H7 (cell line): ENCODE results near the gene POLR2J2. TPM values are rescaled to one million over a fixed set of nuclear protein-coding genes. Genes with fewer than 3 reads are reported as not detected.
"Not testable (repeated sequence)": the region's sequence is repeated elsewhere in the genome, so short reads cannot be mapped to it uniquely, and the experiment has no call there.

ENCODE experiments used
- DNase-seq: peaks from one replicate; pipeline ENCODE4 v3.0.0; 2012
- H3K27me3 ChIP-seq: 2 replicates; pipeline ENCODE4 v1.6.0; 2011; ENCODE audit warnings: mild to moderate bottlenecking, low read length; ENCODE audit not compliant: control insufficient read depth, insufficient read depth
- H3K36me3 ChIP-seq: replicated peaks from 2 replicates; pipeline ENCODE4 v1.5.1; 2011; ENCODE audit warnings: low read length; ENCODE audit not compliant: control insufficient read depth, insufficient read depth
- H3K4me3 ChIP-seq: 2 replicates; pipeline ENCODE4 v1.5.1; 2011; ENCODE audit warnings: low read depth, mild to moderate bottlenecking, control low read depth, low read length, moderate library complexity; ENCODE audit not compliant: insufficient read depth
- total RNA-seq: library from RNA; depleted of rRNA; stranded (reverse); fragments of >200 nt; shearing (Covaris generic); gene quantifications from 2 replicates; pipeline ENCODE4 v1.2.3, GENCODE V29; 2014; rRNA removed

The POLR2J2 gene
- 0.83 and 1.7 TPM in 2 replicates for total RNA-seq

DNA sequence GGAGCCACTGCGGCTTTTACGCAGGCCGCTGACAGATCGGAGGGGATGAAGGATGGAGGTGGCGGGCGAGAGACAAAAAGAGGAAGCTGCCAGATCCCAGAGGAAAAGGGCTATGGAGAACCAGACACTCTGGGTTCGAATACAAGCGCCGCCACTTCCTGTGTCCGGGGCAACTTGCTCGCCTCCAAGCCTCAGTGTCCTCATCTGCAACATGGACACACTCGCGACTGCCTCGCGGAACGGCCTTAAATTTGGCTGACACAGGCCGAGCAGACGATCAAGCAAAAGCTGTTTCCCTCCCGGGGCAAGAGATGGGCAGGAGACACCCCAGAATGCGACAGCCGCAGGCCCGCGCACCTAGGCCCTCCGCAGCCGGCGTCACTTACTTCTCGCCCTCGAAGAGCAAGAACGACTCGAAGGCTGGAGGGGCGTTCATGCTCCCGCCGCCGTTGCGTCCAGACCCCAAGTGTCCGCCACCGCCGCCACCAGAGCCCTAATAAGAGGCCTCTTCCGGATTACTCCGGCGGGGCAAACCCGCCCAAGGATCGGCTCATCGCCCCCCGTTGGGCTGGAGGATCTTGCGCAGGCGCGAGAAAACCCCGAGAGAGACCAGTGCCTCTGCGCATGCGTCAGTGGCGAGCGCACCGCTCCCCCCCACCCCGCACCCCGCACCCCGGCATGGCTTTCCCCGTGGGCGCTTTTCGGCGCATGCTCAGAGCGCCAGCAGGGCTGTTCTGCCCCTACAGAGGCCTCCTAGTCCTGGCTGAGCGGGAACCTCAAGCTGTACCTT, at the start of gene POLR2J2:
Gene POLR2J2, minus strand, starts transcription at position 498 of the 790 bp plus-strand sequence. Its CDS starts 62 bp downstream, at position 436.
- not testable (repeated sequence) for H3K4me3 ChIP-seq, H3K36me3 ChIP-seq, DNase-seq, H3K27me3 ChIP-seq

DNA sequence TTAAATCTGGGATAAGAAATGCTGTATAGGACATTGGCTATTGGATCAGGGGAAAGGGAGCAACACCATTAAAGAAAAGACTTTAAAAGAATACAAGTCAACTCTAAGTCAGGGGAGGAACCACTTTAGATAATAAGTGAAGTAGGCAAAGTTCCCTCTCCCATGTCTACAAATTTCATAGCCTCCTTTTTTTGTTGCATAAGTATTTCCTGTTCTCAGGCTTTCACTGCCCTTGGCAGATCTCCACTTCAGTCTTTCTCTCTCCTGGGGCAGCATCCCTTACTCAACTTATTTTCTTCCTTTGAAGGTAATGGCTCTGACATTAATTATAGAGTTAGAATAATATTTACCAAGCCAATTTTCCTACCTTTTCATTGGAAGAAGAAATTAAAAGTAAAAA, 47.0 kb upstream of the POLR2J2 start:
- not testable (repeated sequence) for DNase-seq, H3K36me3 ChIP-seq, H3K27me3 ChIP-seq, H3K4me3 ChIP-seq

- not testable (repeated sequence) for H3K4me3 ChIP-seq, H3K36me3 ChIP-seq, DNase-seq, H3K27me3 ChIP-seq
Measured at GRCh38 chr7:102715718-102716117, 44.3 kb upstream of the POLR2J2 start.

- H3K36me3 ChIP-seq, H3K27me3 ChIP-seq, DNase-seq, H3K4me3 ChIP-seq: not testable (repeated sequence)
Measured at GRCh38 chr7:102714774-102715522, 43.5 kb upstream of the POLR2J2 start.

DNA sequence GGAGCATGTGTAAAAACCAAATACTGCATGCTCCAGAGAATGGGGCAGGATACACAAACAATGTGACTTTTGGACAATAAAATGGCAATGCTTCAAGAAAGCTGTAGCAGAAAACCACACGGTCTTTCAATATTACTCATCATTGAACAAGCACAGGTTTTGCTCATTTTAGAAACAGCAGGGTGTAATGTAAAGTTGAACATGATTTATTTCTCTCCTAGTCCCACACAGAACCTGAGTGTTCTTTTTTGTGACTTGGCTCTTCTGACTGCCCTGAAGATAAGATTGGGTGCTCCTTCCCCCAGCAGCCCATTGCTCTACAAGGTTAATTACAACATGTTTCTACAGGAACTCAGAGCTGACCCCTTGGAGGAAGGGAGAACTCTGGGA, 42.2 kb upstream of the POLR2J2 start:
- not testable (repeated sequence) for H3K4me3 ChIP-seq, H3K36me3 ChIP-seq, DNase-seq, H3K27me3 ChIP-seq

DNA sequence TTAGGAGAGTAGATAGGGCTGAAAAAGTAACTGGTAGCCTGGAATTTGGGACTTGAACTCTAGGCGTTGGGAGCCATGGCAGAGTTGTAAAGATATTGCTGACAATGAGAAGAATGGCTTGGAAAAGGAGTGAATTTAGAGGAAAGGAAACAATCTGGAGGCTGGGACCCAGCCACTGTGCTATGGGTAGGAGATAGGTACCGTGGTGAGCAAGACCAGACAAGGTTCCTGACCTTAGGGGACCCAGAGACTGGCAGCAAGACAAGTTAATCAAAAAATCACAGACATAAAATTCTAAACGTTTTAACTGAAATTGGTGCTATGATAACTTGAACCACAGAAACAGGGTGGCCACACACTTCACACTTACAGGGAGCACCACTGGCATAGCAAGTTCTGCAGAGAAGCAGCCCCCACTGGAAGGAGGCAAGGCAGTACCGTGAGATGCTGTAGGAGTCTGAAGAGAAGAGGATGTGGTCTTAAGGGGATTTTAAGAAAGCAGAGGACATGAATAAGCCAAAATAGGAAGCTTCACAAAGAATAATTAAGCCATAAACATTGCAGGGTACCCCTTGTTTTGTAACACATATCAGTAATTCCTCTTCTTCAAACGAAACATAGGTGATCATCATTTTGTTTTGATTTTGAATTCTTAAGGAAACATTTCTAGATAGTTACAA, 41.7 kb upstream of the POLR2J2 start:
- not testable (repeated sequence) for DNase-seq, H3K27me3 ChIP-seq, H3K36me3 ChIP-seq, H3K4me3 ChIP-seq

DNA sequence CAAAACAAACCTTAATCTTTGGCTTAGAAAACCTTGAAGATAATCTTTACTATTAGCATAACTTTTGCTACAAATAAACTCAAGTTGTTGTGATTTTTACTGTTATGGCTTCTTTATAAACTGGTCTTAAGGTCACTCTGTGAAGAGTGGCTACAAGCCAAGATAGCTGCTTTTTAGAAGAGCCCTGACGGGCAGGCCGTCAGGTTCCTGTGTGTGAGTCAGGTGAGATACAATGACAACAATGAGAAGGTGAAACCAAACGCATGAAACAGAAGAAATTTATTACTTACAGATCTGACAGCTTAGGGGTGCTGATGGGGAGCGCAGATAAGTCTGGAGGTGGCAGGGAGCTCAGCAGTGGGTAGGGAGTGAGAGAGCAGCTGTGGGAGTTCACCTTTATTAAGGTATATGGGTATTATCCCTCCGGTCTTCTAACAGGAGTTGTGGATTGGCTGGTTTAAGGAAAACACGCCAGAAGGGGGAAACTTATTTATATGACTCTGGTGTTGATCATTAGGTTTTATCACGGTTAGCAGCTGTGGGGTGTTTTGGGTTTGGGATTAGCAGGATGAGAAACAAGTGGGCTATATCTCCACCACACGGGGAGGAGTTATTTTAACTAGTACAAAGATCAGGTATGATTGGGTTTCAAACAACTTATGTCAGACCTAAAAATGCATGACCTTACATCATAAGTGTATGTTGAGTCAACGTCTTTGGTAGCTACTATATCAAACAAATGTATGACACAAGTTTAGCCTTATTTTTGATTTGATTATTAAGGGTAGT, 27.7 kb upstream of the POLR2J2 start:
- not testable (repeated sequence) for DNase-seq, H3K27me3 ChIP-seq, H3K36me3 ChIP-seq

DNA sequence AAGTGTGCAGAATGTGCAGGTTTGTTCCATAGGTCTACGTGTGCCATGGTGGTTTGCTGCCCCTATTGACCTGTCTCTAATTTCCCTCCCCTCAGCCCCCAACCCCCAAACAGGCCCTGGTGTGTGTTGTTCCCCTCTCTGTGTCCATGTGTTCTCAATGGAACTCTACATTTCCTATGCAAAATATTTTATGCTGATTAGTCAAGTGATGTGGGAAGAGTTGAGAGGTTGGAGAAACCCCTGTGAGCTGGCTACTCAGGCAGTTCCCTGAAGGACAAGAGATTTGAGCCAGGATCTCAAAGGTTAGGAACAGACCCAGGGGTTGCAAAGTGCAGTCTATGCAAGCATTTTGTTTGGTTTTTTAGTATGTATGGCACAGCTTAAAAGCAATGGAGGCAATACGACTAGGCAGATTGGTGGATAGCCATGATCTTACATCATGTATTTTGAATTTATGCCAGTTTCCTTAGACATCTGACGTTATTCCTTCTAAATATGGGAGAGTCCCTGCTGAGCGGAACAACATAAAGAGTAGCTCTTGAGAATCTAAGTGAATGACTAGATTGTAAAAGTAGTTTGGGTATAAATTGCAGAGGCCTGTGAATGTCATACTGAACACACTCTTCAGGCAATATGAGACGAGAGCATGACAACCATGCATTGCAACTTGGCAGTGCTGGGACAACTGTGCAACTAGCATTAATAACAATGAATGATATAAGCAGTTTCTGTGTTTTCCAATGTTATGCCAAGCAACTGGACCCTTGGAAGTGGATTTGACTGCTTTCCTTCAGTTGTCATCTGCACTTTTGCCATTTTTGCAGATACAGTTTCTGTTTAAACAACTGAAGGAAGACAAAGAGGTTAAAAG, 26.4 kb upstream of the POLR2J2 start:
- not testable (repeated sequence) for H3K36me3 ChIP-seq, DNase-seq, H3K27me3 ChIP-seq, H3K4me3 ChIP-seq

More for the DNA sequence above, 27.7 kb upstream of the POLR2J2 start:
- H3K4me3 ChIP-seq, result not testable (repeated sequence)

- not testable (repeated sequence) for H3K4me3 ChIP-seq, DNase-seq, H3K27me3 ChIP-seq, H3K36me3 ChIP-seq
Measured at GRCh38 chr7:102696009-102696408, 24.5 kb upstream of the POLR2J2 start.

DNA sequence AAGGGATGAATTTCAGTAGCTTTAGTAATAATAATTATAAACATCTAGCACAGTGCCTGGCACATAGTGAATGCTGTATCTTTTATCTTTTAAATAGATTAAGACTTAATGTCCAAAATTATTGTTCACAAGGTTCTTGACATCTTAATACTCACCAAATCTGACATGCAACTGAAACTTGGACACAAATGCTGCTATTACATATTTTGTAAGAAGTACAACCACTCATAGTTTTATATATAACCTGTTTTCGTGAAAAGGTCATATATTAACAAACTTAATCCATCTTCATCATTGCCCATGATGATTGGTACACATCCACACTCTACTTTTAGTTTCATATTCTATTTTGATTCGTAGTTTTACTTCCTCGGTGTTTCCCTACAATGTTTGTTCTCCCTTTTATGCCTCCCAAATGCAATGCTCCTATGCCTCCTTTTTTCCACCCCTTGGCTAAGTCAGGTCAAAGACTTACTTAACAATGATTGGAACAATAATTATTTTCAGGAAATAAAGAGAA, 23.6 kb upstream of the POLR2J2 start:
- H3K27me3 ChIP-seq, DNase-seq, H3K4me3 ChIP-seq, H3K36me3 ChIP-seq: not testable (repeated sequence)

DNA sequence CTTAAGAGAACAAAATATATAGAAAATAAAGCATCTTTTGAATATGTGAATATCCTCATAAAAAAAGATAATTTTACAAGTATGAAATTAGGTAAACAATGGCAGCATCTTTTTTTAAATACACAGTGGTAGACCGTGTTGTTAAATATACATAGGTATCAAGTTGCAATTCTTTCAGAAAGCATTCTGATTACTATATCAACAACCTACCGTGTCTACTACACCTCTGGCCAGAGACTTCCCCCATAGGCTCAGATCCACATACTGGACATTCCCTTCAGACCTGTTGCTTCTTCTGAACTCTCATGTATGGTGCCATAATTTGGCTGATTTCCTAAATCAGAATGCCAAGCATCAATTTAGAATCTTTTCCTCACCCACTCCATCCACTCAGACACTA, 22.5 kb upstream of the POLR2J2 start:
- not testable (repeated sequence) for DNase-seq, H3K4me3 ChIP-seq, H3K36me3 ChIP-seq, H3K27me3 ChIP-seq

GRCh38 chr7:102690602-102691001, 19.1 kb upstream of the POLR2J2 start:
- not testable (repeated sequence) for H3K27me3 ChIP-seq, H3K36me3 ChIP-seq, DNase-seq, H3K4me3 ChIP-seq
